AG10803 (cell line): Measurements from ENCODE around the gene HOXA5.
A peak's percentile ranks its signal among the peaks of the same experiment; 100 is the strongest.

ENCODE experiments used
- DNase-seq: peaks from one replicate; pipeline ENCODE4 v3.0.0; 2010; ENCODE audit warnings: low read depth
- H3K4me3 ChIP-seq: 2 replicates; pipeline ENCODE4 v1.5.1; 2011; ENCODE audit warnings: mild to moderate bottlenecking, low read length, control low read depth
- CTCF ChIP-seq: conservative IDR thresholded peaks from 2 replicates; pipeline ENCODE4 v1.5.1; 2011; ENCODE audit warnings: mild to moderate bottlenecking, low read length, control low read depth, inconsistent platforms

Gene HOXA5

DNA sequence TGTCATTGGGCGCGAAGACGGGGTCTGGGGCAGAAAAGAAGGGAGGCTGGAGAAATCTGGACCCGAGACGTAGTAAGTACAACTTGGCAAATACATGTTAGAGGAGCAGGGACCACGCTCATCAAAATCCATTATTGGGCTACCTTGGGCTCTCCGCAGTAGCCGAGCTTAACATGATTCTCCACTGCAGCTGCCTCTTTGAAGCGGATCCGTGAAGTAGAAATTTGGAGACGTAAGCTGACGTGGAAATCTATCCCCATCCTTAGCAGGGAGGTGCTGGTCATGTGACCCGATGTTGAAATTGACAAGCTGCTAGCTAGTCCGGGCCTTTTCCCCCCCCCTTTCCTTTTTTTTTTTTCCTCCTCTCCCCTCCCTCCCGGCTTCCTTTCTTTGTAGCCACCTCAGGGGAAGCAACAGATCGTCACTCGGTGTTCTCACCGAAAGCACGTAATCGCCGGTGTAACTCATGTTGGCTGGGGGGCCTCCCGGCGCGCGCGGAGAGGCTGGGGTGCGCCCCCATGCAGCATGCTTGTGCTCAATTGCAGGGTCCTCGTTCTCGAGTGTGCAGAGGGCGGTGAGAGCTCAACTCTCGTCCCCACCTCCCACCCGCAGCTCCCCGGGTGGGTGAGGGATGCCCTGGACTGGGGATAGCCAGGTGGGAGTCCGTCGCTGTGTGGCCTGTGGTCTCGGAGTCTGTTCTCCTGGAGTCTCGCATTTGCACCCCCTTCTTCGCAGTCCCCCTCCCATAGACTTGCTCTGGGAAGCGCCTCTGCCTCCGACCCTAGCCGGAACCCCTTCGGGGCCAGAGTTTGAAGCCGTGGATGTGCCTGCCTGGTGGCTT, 41.8 kb upstream of the HOXA5 start, which contains the start of gene HOXA11:
TSS of gene HOXA11 (minus strand) at position 220 of the 841 bp plus-strand sequence. CDS start at position 132, 88 bp downstream.
- H3K4me3 ChIP-seq = peak within 1 kb of the TSS; percentile 79
- peak; percentile 91 for DNase-seq

DNA sequence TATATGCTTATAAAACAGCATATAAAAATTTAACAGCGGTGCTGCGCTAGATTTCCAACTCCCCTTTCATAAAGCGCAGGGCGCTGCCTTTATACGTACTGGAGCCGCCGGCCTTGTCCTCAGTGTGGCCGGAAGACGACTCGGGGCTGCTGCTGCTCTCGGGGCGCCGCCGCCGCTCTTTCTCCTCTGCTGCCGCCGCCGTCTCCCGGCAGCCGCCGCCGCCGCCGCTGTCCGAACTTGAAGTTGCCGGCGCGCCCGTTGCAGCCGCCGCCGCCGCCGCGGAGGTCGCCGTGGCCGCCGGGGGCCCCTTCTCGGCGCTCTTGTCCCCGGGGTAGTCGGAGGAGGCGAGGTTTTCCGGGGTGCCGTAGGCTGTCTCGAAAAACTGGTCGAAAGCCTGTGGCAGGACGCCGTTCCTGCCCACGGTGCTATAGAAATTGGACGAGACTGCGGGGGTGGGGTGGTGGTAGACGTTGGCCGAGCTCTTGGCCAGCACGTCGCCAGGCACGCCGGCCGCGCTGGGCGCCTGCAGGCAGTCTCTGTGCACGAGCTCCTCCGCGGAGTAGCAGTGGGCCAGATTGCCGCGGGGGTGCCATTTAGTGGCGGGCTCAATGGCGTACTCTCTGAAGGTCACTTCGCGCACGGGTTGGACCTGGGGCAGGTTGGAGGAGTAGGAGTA, 41.0 kb upstream of the HOXA5 start:
- no peak for DNase-seq
- no peak for TF ChIP-seq CTCF
- H3K4me3 ChIP-seq = peak overlapping the region; percentile 79

More for the DNA sequence above, 41.8 kb upstream of the HOXA5 start, which contains the start of gene HOXA11:
- TF ChIP-seq CTCF = no peak

GRCh38 chr7:27183682-27184336, 40.3 kb upstream of the HOXA5 start:
- peak overlapping the region; percentile 79 for H3K4me3 ChIP-seq
- no peak for DNase-seq
- TF ChIP-seq CTCF = no peak

DNA sequence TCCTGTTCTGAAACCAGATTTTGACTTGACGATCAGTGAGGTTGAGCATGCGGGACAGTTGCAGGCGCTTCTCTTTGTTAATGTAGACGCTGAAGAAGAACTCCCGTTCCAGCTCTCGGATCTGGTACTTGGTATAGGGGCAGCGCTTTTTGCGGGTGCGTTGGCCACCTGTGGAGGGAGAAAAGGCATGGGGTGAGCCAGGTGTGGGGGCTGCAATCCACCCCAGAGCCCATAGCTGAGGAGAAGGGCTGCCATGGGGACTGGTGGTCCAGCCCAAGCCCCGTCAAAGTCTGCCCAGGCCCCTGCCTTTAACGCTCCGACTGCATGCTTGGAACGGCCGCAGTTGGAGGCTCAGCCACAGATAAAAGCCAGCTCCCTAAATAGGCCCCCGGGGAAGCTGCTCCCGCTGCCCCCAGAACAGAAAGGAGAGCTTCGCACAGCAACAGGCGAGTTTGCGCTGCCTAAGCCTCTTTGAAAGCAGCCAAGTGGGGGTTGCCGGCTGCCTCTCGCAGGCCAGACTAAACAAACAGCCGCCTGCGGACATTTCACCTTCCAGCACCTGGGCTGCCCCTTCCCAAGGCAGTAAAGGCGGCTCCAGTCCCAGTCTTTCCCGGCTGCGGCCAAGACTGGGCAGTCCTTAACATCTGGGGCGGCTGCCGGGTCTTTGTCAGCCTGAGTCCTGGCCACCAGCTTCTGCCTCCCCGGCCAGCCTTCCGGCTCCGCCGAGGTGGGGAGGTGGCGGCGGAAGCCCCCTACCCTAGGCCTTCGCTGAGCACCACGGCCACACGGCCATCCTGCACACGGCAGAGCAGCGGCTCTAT, 39.6 kb upstream of the HOXA5 start:
- no peak for DNase-seq
- peak overlapping the region; percentile 79 for H3K4me3 ChIP-seq
- TF ChIP-seq CTCF = no peak

DNA sequence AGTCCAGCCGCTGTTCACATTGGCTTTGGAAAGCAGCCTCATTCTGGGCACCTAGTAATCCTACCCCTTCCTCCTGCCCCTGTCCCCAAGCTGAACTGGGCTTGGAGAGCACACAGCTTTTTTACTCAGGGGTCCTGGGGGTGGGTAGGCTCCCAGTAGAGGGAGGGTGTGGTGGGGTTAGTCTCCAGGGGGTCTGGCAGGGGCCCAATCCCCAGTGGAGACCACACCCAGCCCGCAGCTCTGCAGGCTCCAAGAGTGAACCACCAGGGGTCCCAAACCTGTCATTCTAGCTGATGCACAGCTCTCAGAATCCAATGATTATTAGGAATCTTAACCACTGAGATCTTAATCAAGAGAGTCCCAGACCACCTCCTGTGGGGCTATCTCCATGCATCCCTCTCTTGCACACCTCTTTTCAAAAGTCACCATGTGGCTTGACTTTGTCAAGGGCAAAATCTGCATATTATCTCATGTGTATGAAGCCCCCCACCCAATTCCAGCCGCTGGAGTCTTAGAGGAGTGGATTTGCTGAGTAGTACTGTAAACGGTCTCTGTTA, 38.9 kb upstream of the HOXA5 start:
- DNase-seq = no peak
- no peak for TF ChIP-seq CTCF
- peak overlapping the region; percentile 79 for H3K4me3 ChIP-seq

GRCh38 chr7:27181795-27182275, 38.4 kb upstream of the HOXA5 start:
- peak overlapping the region; percentile 79 for H3K4me3 ChIP-seq
- no peak for TF ChIP-seq CTCF
- no peak for DNase-seq
